Mesenchymal stem cell (in vitro differentiated cells and primary cell): ENCODE measurements around the gene ZNF282.
A peak's percentile ranks its signal among the peaks of the same experiment; 100 is the strongest.
"Not testable (repeated sequence)": the region's sequence is repeated elsewhere in the genome, so short reads cannot be mapped to it uniquely, and the experiment has no call there.

ENCODE experiments used
- DNase-seq: peaks from one replicate; pipeline ENCODE4 v3.0.0-alpha.2; 2013
- H2AFZ ChIP-seq: one replicate; pipeline ENCODE4 v1.6.1; 2013; ENCODE audit warnings: low read depth, mild to moderate bottlenecking, control low read depth, inconsistent platforms, low read length, moderate library complexity
- H2AK5ac ChIP-seq: 2 replicates; pipeline ENCODE4 v1.6.1; 2013; ENCODE audit warnings: low read length, moderate library complexity, mild to moderate bottlenecking, inconsistent platforms; ENCODE audit not compliant: severe bottlenecking
- H2BK120ac ChIP-seq: one replicate; pipeline ENCODE4 v1.6.1; 2013; ENCODE audit warnings: low read depth, mild to moderate bottlenecking, inconsistent platforms, low read length, moderate library complexity
- H2BK12ac ChIP-seq, 2 experiments: one replicate each; pipeline ENCODE4 v1.6.1; 2013; ENCODE audit warnings: inconsistent platforms in 2 of 2, low read length in 2 of 2, mild to moderate bottlenecking in 2 of 2, moderate library complexity in 2 of 2, control low read depth in 1 of 2
- H2BK15ac ChIP-seq: one replicate; pipeline ENCODE4 v1.6.1; 2013; ENCODE audit warnings: mild to moderate bottlenecking, low read depth, inconsistent platforms; ENCODE audit not compliant: poor library complexity, severe bottlenecking
- H2BK5ac ChIP-seq: 2 replicates; pipeline ENCODE4 v1.6.1; 2013; ENCODE audit warnings: low read depth, mild to moderate bottlenecking, low read length, control low read depth, inconsistent platforms; ENCODE audit not compliant: poor library complexity, severe bottlenecking
- H3K14ac ChIP-seq, 2 experiments: one replicate each; pipeline ENCODE4 v1.6.1; 2013; ENCODE audit warnings: inconsistent platforms in 2 of 2, low read length in 2 of 2, control low read depth in 1 of 2, mild to moderate bottlenecking in 1 of 2, moderate library complexity in 1 of 2
- H3K18ac ChIP-seq, 2 experiments: one replicate each; pipeline ENCODE4 v1.6.1; 2013; ENCODE audit warnings: inconsistent platforms in 2 of 2, low read length in 2 of 2, control low read depth in 1 of 2, low read depth in 1 of 2, mild to moderate bottlenecking in 1 of 2
- H3K23ac ChIP-seq, 2 experiments: one replicate each; pipeline ENCODE4 v1.6.1; 2013; ENCODE audit warnings: inconsistent platforms in 2 of 2, low read length in 2 of 2, mild to moderate bottlenecking in 2 of 2, moderate library complexity in 2 of 2, control low read depth in 1 of 2
- H3K27ac ChIP-seq: 2 replicates; pipeline ENCODE4 v1.5.1; 2013; ENCODE audit warnings: mild to moderate bottlenecking, moderate library complexity, low read length, control low read depth, inconsistent platforms; ENCODE audit not compliant: poor library complexity, severe bottlenecking
- H3K27me3 ChIP-seq, 2 experiments: 2 replicates each; pipeline versions ENCODE4 v1.6.1 to v1.7.0; 2013; ENCODE audit warnings: low read length in 2 of 2, mild to moderate bottlenecking in 2 of 2, moderate library complexity in 2 of 2, control low read depth in 1 of 2, inconsistent platforms in 1 of 2; ENCODE audit not compliant: control insufficient read depth in 1 of 2, insufficient read depth in 1 of 2
- H3K36me3 ChIP-seq, 2 experiments: 2 replicates each; pipeline versions ENCODE4 v1.6.1 to v1.7.0; 2013; ENCODE audit warnings: low read length in 2 of 2, control low read depth in 1 of 2, inconsistent platforms in 1 of 2, low read depth in 1 of 2, mild to moderate bottlenecking in 1 of 2; ENCODE audit not compliant: insufficient read depth in 2 of 2, control insufficient read depth in 1 of 2
- H3K4ac ChIP-seq, 2 experiments: one replicate each; pipeline ENCODE4 v1.6.1; 2013; ENCODE audit warnings: inconsistent platforms in 2 of 2, low read length in 2 of 2, mild to moderate bottlenecking in 2 of 2, moderate library complexity in 2 of 2, control low read depth in 1 of 2, low read depth in 1 of 2
- H3K4me1 ChIP-seq: 2 replicates; pipeline ENCODE4 v1.6.1; 2013; ENCODE audit warnings: low read depth, low read length, control low read depth; ENCODE audit not compliant: control insufficient read depth, insufficient read depth
- H3K4me2 ChIP-seq: 2 replicates; pipeline ENCODE4 v1.6.1; 2013; ENCODE audit warnings: low read length, mild to moderate bottlenecking, inconsistent platforms; ENCODE audit not compliant: poor library complexity, severe bottlenecking
- H3K4me3 ChIP-seq, 2 experiments: 2 replicates each; pipeline versions ENCODE4 v1.5.1 to v1.7.0; 2013; ENCODE audit warnings: low read length in 2 of 2, mild to moderate bottlenecking in 2 of 2, control low read depth in 1 of 2, low read depth in 1 of 2; ENCODE audit not compliant: insufficient read depth in 1 of 2
- H3K79me1 ChIP-seq: replicated peaks from 2 replicates; pipeline ENCODE4 v1.6.1; 2013; ENCODE audit warnings: mild to moderate bottlenecking, control low read depth, low read length, inconsistent platforms; ENCODE audit not compliant: poor library complexity, severe bottlenecking
- H3K9ac ChIP-seq: 2 replicates; pipeline ENCODE4 v1.7.0; 2013; ENCODE audit warnings: mild to moderate bottlenecking, low read length, moderate library complexity
- H3K9me3 ChIP-seq: 2 replicates; pipeline ENCODE4 v1.7.0; 2013; ENCODE audit warnings: mild to moderate bottlenecking, low read length; ENCODE audit not compliant: control insufficient read depth
- H4K8ac ChIP-seq: one replicate; pipeline ENCODE4 v1.6.1; 2013; ENCODE audit warnings: inconsistent platforms, mild to moderate bottlenecking, low read length, moderate library complexity
- H4K91ac ChIP-seq: one replicate; pipeline ENCODE4 v1.6.1; 2013; ENCODE audit warnings: mild to moderate bottlenecking, low read length, inconsistent platforms
- WGBS: methylation state at CpG from one replicate; pipeline ENCODE4 v1.1.7; 2013; ENCODE audit warnings: mixed read lengths; 5-methylcytosine and 5-hydroxymethylcytosine counted together

Gene ZNF282

DNA sequence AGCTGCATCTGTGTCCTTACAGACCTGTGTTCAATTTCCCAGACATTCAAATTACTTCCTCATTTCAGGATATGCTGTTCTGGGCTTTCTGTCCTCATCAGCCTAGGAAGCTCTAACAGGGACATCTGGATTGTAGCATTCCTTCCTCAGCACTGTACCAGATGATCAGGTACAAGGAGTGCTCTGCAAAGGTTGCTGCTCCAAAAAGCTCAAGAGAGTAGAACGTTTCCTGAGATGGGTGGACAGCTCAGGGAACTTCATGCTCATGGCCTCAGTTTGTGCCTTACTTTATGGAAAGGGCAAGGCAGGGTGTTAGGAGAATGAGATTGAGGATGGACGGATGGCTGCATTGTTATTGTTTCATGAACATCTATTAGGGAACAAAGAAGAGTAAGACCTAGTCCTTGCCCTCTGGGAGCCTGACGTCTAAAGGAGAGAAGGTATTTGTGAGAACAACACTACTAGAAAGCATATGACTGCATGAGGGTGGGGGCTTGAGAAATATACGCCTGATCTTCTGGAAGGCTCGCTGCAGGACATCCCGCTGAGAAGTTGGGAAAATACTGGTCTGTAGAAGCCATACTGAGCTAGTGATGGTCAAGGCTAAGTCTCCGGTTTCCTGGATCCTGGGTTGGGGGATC, 33.6 kb downstream of the ZNF282 start:
- Histone ChIP-seq H3K18ac (no peak overlapping the region), H3K4me2 (no peak overlapping the region), H2BK5ac (no peak overlapping the region), H3K9me3 (no peaks in the 10 kb centered on the region), H3K23ac (no peak overlapping the region), H3K4ac (no peak overlapping the region), H2BK120ac (no peak overlapping the region), H4K8ac (no peak overlapping the region), H2AK5ac (no peak overlapping the region), H3K27me3 (no peaks in the 10 kb centered on the region), H3K79me1 (peaks cover 12% of the 10 kb centered on the region), H3K27ac (no peak overlapping the region), H2BK15ac (no peak overlapping the region), H3K14ac (no peak overlapping the region), H3K36me3 (peaks cover 22 to 29% of the 10 kb centered on the region in 2 experiments), H3K4me1 (peaks cover 7% of the 10 kb centered on the region), H2BK12ac (no peak overlapping the region), H3K4me3 (no peak overlapping the region), H2AFZ (no peak overlapping the region), H4K91ac (no peak overlapping the region), H3K9ac (no peak overlapping the region)
- 82% methylated on average over 7 of the region's 7 CpGs for WGBS
- DNase-seq: no peak

GRCh38 chr7:149229526-149229925, 34.2 kb downstream of the ZNF282 start:
- Histone ChIP-seq H3K4ac (no peak overlapping the region), H2BK12ac (no peak overlapping the region), H2AFZ (no peak overlapping the region), H3K14ac (no peak overlapping the region), H3K27me3 (no peaks in the 10 kb centered on the region), H2AK5ac (no peak overlapping the region), H4K8ac (no peak overlapping the region), H3K9ac (no peak overlapping the region), H3K4me1 (peaks cover 10% of the 10 kb centered on the region), H3K36me3 (peaks cover 18 to 23% of the 10 kb centered on the region in 2 experiments), H3K4me3 (no peak overlapping the region), H3K23ac (no peak overlapping the region), H2BK15ac (no peak overlapping the region), H2BK5ac (no peak overlapping the region), H3K27ac (no peak overlapping the region), H3K79me1 (peaks cover 9% of the 10 kb centered on the region), H3K18ac (no peak overlapping the region), H3K4me2 (no peak overlapping the region), H4K91ac (no peak overlapping the region), H2BK120ac (no peak overlapping the region), H3K9me3 (no peaks in the 10 kb centered on the region)
- 78% methylated on average over 6 of the region's 6 CpGs for WGBS
- no peak for DNase-seq

- Histone ChIP-seq H3K18ac (no peak overlapping the region), H3K4ac (no peak overlapping the region), H3K4me2 (no peak overlapping the region), H3K4me3 (no peak overlapping the region), H3K23ac (no peak overlapping the region), H3K9me3 (no peaks in the 10 kb centered on the region), H2AK5ac (no peak overlapping the region), H3K79me1 (no peaks in the 10 kb centered on the region), H2BK12ac (no peak overlapping the region), H3K27me3 (no peaks in the 10 kb centered on the region), H3K36me3 (no peaks in the 10 kb centered on the region), H3K9ac (no peak overlapping the region), H4K91ac (no peak overlapping the region), H2BK120ac (no peak overlapping the region), H2BK15ac (no peak overlapping the region), H3K14ac (no peak overlapping the region), H3K4me1 (peaks cover 12% of the 10 kb centered on the region), H3K27ac (no peak overlapping the region), H2AFZ (no peak overlapping the region), H2BK5ac (no peak overlapping the region), H4K8ac (no peak overlapping the region)
- WGBS: 81% methylated on average over 2 of the region's 2 CpGs
- no peak for DNase-seq
Measured at GRCh38 chr7:149232362-149232761, 37.0 kb downstream of the ZNF282 start.

DNA sequence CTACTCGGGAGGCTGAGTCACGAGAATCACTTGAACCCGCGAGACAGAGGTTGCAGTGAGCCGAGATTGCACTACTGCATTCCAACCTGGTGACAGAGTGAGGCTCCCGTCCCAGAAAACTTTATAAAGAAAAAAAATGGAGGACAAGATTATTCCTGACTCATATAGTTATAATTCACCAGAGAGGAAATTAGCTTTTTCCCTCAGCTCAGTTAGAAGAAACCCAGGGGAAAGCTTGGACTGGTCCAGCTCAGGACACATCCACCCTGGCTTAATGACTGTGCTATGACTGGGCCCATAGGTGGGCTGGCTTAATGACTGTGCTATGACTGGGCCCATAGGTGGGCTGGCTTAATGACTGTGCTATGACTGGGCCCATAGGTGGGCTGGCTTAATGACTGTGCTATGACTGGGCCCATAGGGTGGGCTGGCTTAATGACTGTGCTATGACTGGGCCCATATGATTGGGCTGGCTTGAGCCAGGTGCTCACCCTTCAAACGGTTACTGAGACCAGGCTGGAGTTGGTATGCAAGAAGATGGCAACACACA, 38.4 kb downstream of the ZNF282 start:
- H3K18ac ChIP-seq: peak overlapping the region in 1 of 2 experiments; percentile 37
- H3K79me1 ChIP-seq, H2BK15ac ChIP-seq, H3K4me3 ChIP-seq, H3K4me2 ChIP-seq, H3K14ac ChIP-seq, H2BK5ac ChIP-seq, H2AK5ac ChIP-seq, H3K23ac ChIP-seq, H3K4ac ChIP-seq, H3K9me3 ChIP-seq, H2BK120ac ChIP-seq, H4K91ac ChIP-seq, H3K36me3 ChIP-seq, H2AFZ ChIP-seq, H2BK12ac ChIP-seq, H3K27me3 ChIP-seq: not testable (repeated sequence)
- peak overlapping the region; percentile 86 for H3K27ac ChIP-seq
- peaks cover 12% of the 10 kb centered on the region for H3K4me1 ChIP-seq
- peak; percentile 83 for DNase-seq
- 42% methylated on average over 5 of the region's 7 CpGs for WGBS
- H3K9ac ChIP-seq: peak overlapping the region; percentile 54
- peak overlapping the region; percentile 86 for H4K8ac ChIP-seq
